Measurements from ENCODE around the gene KIF17. TPM values are rescaled to one million over a fixed set of nuclear protein-coding genes. Genes with fewer than 3 reads are reported as not detected.

Gene KIF17
- polyA plus RNA-seq, 1 donor from 2014 or later: 10.0 TPM

GRCh38 chr1:20696397-20697333 is 21.1 kb downstream of the KIF17 start:
- no peaks in the 10 kb centered on the region for H3K79me2 ChIP-seq (replicated peaks; ENCODE audit: insufficient read depth, low read length)
- H3K4me2 ChIP-seq (ENCODE audit: low read length): no peak overlapping the region
- no peaks in the 10 kb centered on the region for H3K9me3 ChIP-seq (ENCODE audit: low read length)
- no peaks in the 10 kb centered on the region for H3K36me3 ChIP-seq (ENCODE audit: insufficient read depth, low read length)
- H3K9ac ChIP-seq (ENCODE audit: low read length): peak overlapping the region; percentile 66
- no peaks in the 10 kb centered on the region for H3F3A ChIP-seq (ENCODE audit: insufficient read depth, low read length, poor library complexity, severe bottlenecking)
- peak overlapping the region; percentile 65 for H3K4me3 ChIP-seq (ENCODE audit: low read length)
- no peaks in the 10 kb centered on the region for H4K20me1 ChIP-seq (ENCODE audit: insufficient read depth)
- no peaks in the 10 kb centered on the region for H3K9me2 ChIP-seq (ENCODE audit: insufficient read depth, low read length)
- H2AFZ ChIP-seq (ENCODE audit: low read depth, low read length): peak overlapping the region; percentile 16
- H3K27ac ChIP-seq (ENCODE audit: low read length): peak overlapping the region; percentile 25
- TF ChIP-seq EP300 (conservative IDR thresholded peaks at IDR 0.05; ENCODE audit: poor library complexity, severe bottlenecking) (peak; percentile 16), MXI1 (conservative IDR thresholded peaks at IDR 0.05; ENCODE audit: poor library complexity, severe bottlenecking) (peak; percentile 45), CTCF (IDR thresholded peaks at IDR 0.05; ENCODE audit: poor library complexity, severe bottlenecking) (peak; percentile 93), REST (IDR thresholded peaks at IDR 0.05; ENCODE audit: borderline replicate concordance) (no peak), SMC3 (conservative IDR thresholded peaks at IDR 0.05; ENCODE audit: poor library complexity) (peak; percentile 95), RAD21 (conservative IDR thresholded peaks at IDR 0.05) (peak; percentile 95), EZH2 (IDR thresholded peaks at IDR 0.05; ENCODE audit: borderline replicate concordance, insufficient read depth, low read length, poor library complexity, severe bottlenecking) (no peak)
- H3K27me3 ChIP-seq (ENCODE audit: insufficient read depth, low read depth, low read length): no peaks in the 10 kb centered on the region

- Histone ChIP-seq H4K20me1 (ENCODE audit: insufficient read depth) (no peaks in the 10 kb centered on the region), H3K9me3 (ENCODE audit: low read length) (no peaks in the 10 kb centered on the region), H3F3A (ENCODE audit: insufficient read depth, low read length, poor library complexity, severe bottlenecking) (no peaks in the 10 kb centered on the region), H3K27me3 (ENCODE audit: insufficient read depth, low read depth, low read length) (no peaks in the 10 kb centered on the region), H3K9me2 (ENCODE audit: insufficient read depth, low read length) (no peaks in the 10 kb centered on the region), H3K27ac (ENCODE audit: low read length) (no peak overlapping the region), H3K36me3 (ENCODE audit: insufficient read depth, low read length) (no peaks in the 10 kb centered on the region), H3K4me3 (ENCODE audit: low read length) (no peak overlapping the region), H3K4me2 (ENCODE audit: low read length) (no peak overlapping the region), H2AFZ (ENCODE audit: low read depth, low read length) (no peak overlapping the region), H3K9ac (ENCODE audit: low read length) (no peak overlapping the region), H3K79me2 (replicated peaks; ENCODE audit: insufficient read depth, low read length) (no peaks in the 10 kb centered on the region)
- TF ChIP-seq REST (IDR thresholded peaks at IDR 0.05; ENCODE audit: borderline replicate concordance): no peak
These were observed 22.3 kb downstream of the KIF17 start for GRCh38 chr1:20695515-20695914.

All from neural cell (in vitro differentiated cells).